ENCODE data around the gene CAPN14. TPM values are rescaled to one million over a fixed set of nuclear protein-coding genes. Genes with fewer than 3 reads are reported as not detected.

CAPN14 gene
- total RNA-seq, 2 donors from 2014 or later, result 0.43 to 1.2 TPM

- ATAC-seq, result no peak
- Mint-ChIP-seq H3K27me3 (no peaks in the 10 kb centered on the region), H3K36me3 (no peaks in the 10 kb centered on the region), H3K9me3 (no peaks in the 10 kb centered on the region), H3K4me3 (no peak overlapping the region), H3K4me1 (ENCODE audit: low read depth in 2 of 2) (peaks cover 0 to 3% of the 10 kb centered on the region in 2 donors), H3K27ac (no peak overlapping the region)
- DNase-seq (ENCODE audit: low spot score), result no peak
Measured at GRCh38 chr2:31251851-31252250, 34.5 kb upstream of the CAPN14 start.

- Mint-ChIP-seq H3K27ac (no peak overlapping the region), H3K27me3 (no peaks in the 10 kb centered on the region)
Measured at GRCh38 chr2:31251018-31251417, 33.7 kb upstream of the CAPN14 start.

GRCh38 chr2:31249009-31249690, 31.8 kb upstream of the CAPN14 start:
- ATAC-seq, result no peak
- no peak for DNase-seq (ENCODE audit: low spot score)
- no peaks in the 10 kb centered on the region for H3K36me3 Mint-ChIP-seq
- no peaks in the 10 kb centered on the region for H3K9me3 Mint-ChIP-seq
- H3K27ac Mint-ChIP-seq, result no peak overlapping the region
- H3K4me3 Mint-ChIP-seq, result no peak overlapping the region
- no peaks in the 10 kb centered on the region for H3K27me3 Mint-ChIP-seq
- peaks cover 0 to 3% of the 10 kb centered on the region in 2 donors for H3K4me1 Mint-ChIP-seq (ENCODE audit: low read depth in 2 of 2)

More at GRCh38 chr2:31251018-31251417, 33.7 kb upstream of the CAPN14 start:
- Mint-ChIP-seq H3K4me1 (ENCODE audit: low read depth in 2 of 2) (peaks cover 0 to 3% of the 10 kb centered on the region in 2 donors), H3K9me3 (no peaks in the 10 kb centered on the region), H3K36me3 (no peaks in the 10 kb centered on the region), H3K4me3 (no peak overlapping the region)
- ATAC-seq (peak in 1 of 2 donors; percentile 20), DNase-seq (ENCODE audit: low spot score) (no peak)

- no peaks in the 10 kb centered on the region for H3K9me3 Mint-ChIP-seq
- ATAC-seq, result no peak
- no peaks in the 10 kb centered on the region for H3K27me3 Mint-ChIP-seq
Measured at GRCh38 chr2:31248139-31248538, 30.8 kb upstream of the CAPN14 start.

DNA sequence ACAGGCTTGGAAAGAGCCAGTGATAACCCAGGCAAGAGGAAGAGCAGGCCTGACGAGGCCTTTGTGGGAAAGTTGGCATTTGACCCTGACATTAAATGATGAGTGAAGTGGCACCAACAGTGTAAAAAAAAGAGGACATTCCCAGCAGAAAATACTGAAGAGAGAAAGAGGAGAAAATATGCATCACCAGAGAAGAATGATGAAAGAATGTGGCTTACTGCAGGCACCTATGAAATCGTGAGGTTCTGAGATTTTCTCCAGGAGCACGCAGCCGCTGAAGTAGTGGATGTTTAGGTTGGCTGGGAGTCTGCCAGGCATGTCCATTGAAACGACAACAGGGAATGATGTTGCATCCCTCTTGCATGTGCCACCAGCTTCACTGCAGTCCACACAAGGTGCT, 30.4 kb upstream of the CAPN14 start:
- Mint-ChIP-seq H3K4me3 (no peak overlapping the region), H3K27ac (no peak overlapping the region), H3K27me3 (no peaks in the 10 kb centered on the region), H3K36me3 (no peaks in the 10 kb centered on the region), H3K4me1 (ENCODE audit: low read depth in 2 of 2) (no peaks in the 10 kb centered on the region), H3K9me3 (no peaks in the 10 kb centered on the region)
- DNase-seq (ENCODE audit: low spot score) (no peak), ATAC-seq (no peak)

More at GRCh38 chr2:31248139-31248538, 30.8 kb upstream of the CAPN14 start:
- DNase-seq (ENCODE audit: low spot score), result no peak
- Mint-ChIP-seq H3K4me3 (no peak overlapping the region), H3K36me3 (no peaks in the 10 kb centered on the region), H3K4me1 (ENCODE audit: low read depth in 2 of 2) (peaks cover 0 to under 1% of the 10 kb centered on the region in 2 donors), H3K27ac (no peak overlapping the region)

DNA sequence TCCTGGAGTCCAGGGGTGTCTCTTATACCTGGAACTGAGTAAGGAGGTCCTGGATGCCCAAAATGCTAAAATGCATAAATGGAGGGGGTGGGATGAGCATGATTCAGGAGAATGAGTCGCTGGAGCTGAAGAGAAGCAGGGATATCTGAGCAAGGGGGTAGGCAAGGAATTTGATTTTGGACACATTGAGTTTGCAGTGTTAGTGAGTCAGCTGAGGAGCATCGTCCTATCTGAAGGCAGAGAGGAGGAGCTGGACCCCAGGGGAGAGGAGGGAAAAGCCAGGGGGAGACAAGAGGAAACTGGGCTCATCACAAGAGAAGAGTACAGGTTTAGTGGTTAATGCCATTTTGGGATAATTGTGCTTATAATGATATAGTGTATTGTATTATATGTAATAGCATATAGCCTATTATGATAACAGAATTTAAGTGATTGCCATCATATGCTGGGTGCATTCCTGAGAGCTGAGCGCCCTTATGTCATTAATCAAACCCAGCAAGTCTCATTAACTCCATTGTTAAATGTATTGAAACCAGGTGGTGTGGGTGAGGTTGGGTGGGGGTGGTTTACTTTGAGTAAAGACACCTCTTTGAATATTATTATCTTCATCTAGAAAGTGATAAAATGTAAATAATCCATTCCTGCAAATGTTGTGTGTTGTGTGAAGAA, 29.0 kb upstream of the CAPN14 start:
- no peak for DNase-seq (ENCODE audit: low spot score)
- no peaks in the 10 kb centered on the region for H3K27me3 Mint-ChIP-seq
- no peaks in the 10 kb centered on the region for H3K36me3 Mint-ChIP-seq
- H3K4me3 Mint-ChIP-seq, result no peak overlapping the region
- H3K4me1 Mint-ChIP-seq (ENCODE audit: low read depth in 2 of 2), result peaks cover 2 to 3% of the 10 kb centered on the region in 2 donors
- H3K9me3 Mint-ChIP-seq, result no peaks in the 10 kb centered on the region
- ATAC-seq, result no peak
- H3K27ac Mint-ChIP-seq, result no peak overlapping the region

GRCh38 chr2:31244101-31244500, 26.8 kb upstream of the CAPN14 start:
- Mint-ChIP-seq H3K27ac (no peak overlapping the region), H3K27me3 (no peaks in the 10 kb centered on the region), H3K4me1 (ENCODE audit: low read depth in 2 of 2) (peaks cover 3 to 6% of the 10 kb centered on the region in 2 donors), H3K9me3 (no peaks in the 10 kb centered on the region), H3K4me3 (no peak overlapping the region), H3K36me3 (no peaks in the 10 kb centered on the region)
- no peak for ATAC-seq
- DNase-seq (ENCODE audit: low spot score), result no peak

DNA sequence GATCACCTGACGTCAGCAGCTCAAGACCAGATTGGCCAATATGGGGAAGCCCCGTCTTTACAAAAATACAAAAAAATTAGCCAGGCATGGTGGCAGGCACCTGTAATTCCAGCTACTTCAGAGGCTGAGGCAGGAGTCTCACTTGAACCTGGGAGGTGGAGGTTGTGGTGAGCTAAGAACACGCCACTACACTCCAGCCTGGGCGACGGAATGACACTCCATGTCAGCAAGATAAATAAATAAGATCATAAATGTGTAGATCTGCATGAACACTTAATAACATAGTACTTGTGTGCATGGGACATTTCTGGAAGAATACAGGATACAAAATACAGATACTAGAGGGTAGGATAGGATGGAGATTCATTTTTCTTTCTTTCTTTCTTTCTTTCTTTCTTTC, 25.7 kb upstream of the CAPN14 start:
- ATAC-seq, result no peak
- no peak overlapping the region for H3K4me3 Mint-ChIP-seq

DNA sequence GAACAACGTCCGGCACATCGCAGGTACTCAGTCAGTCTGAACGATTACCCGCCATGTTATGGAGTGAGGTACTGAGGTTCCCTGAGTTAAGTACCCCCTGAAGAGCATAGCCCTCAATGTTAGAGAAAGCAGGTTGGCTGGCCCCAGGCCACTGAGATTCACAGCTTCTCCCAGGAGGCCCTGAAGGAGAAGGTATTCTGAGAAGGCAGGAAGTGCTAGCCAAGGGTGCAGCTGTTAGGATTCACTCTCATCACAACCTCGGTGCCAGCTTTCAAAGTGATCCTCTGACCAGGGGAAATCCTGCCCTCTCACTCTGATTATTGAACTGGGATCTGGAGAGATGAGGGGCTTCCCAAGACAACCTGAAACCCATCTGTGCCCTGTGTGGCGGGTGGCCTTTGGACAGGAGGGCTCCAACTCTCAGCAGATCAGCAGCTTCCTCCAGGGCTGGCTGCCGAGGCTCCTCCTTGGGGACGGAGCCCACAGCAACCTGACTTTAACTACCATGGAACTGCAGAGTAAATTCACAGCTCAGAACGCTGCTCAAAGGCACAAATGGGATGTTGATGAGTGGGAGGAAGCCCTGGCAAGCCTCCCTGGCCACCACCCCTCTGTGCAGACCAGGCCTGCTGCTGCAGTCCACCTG, 24.4 kb upstream of the CAPN14 start:
- H3K4me3 Mint-ChIP-seq, result no peak overlapping the region
- H3K27ac Mint-ChIP-seq, result no peak overlapping the region
- H3K4me1 Mint-ChIP-seq (ENCODE audit: low read depth in 2 of 2), result peaks cover 5 to 6% of the 10 kb centered on the region in 2 donors
- no peaks in the 10 kb centered on the region for H3K27me3 Mint-ChIP-seq
- DNase-seq (ENCODE audit: low spot score) (no peak), ATAC-seq (no peak)
- no peaks in the 10 kb centered on the region for H3K36me3 Mint-ChIP-seq
- H3K9me3 Mint-ChIP-seq, result no peaks in the 10 kb centered on the region

More for the DNA sequence above, 25.7 kb upstream of the CAPN14 start:
- Mint-ChIP-seq H3K9me3 (no peaks in the 10 kb centered on the region), H3K27me3 (no peaks in the 10 kb centered on the region), H3K36me3 (no peaks in the 10 kb centered on the region), H3K4me1 (ENCODE audit: low read depth in 2 of 2) (peaks cover 3 to 6% of the 10 kb centered on the region in 2 donors), H3K27ac (no peak overlapping the region)
- no peak for DNase-seq (ENCODE audit: low spot score)

GRCh38 chr2:31240381-31241365, 23.4 kb upstream of the CAPN14 start:
- Mint-ChIP-seq H3K36me3 (no peaks in the 10 kb centered on the region), H3K4me3 (no peak overlapping the region), H3K9me3 (no peaks in the 10 kb centered on the region), H3K27ac (no peak overlapping the region), H3K27me3 (no peaks in the 10 kb centered on the region), H3K4me1 (ENCODE audit: low read depth in 2 of 2) (peaks cover 5 to 6% of the 10 kb centered on the region in 2 donors)
- ATAC-seq (no peak), DNase-seq (ENCODE audit: low spot score) (no peak)

GRCh38 chr2:31239593-31240177, 22.4 kb upstream of the CAPN14 start:
- Mint-ChIP-seq H3K4me1 (ENCODE audit: low read depth in 2 of 2) (peaks cover 11 to 14% of the 10 kb centered on the region in 2 donors), H3K9me3 (no peaks in the 10 kb centered on the region), H3K27me3 (no peaks in the 10 kb centered on the region), H3K36me3 (no peaks in the 10 kb centered on the region), H3K4me3 (no peak overlapping the region), H3K27ac (no peak overlapping the region)
- ATAC-seq, result peak in 1 of 2 donors; percentile 16
- DNase-seq (ENCODE audit: low spot score), result no peak

DNA sequence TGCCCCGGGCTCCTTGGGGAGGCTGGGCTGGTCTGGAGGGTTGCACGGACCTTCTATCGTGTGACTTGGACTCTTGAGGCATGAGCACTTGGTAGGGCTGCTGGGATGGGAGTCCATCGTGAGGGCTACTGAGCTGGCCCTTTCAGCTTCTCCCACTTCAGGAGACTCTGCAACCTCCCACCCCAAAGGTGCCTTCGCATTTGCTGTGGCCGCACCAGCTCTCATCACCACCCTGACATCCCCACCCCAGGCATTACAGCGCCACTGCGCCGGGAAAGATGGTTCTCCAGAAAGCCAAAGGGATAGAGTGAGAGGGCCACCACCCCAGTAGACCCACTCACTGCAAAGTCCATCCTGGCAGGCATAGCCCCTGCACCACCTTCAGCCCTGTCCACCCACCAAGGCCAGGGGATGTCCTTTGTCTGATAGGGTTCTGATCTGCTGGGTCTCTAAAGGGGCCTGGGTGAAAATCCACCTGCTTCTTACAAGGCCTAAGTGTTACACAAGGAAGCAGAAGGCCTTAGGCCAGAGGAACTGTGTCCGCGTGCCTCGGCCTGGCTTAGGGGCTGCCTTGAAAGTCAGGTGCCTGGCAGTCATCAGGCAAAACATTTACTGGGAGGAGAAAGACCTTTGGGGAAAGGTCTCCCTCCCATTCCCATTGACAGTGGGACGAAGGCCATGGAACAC, 21.7 kb upstream of the CAPN14 start:
- Mint-ChIP-seq H3K4me3 (no peak overlapping the region), H3K27me3 (no peaks in the 10 kb centered on the region), H3K9me3 (no peaks in the 10 kb centered on the region), H3K4me1 (ENCODE audit: low read depth in 2 of 2) (peaks cover 11 to 15% of the 10 kb centered on the region in 2 donors), H3K27ac (no peak overlapping the region), H3K36me3 (no peaks in the 10 kb centered on the region)
- no peak for DNase-seq (ENCODE audit: low spot score)
- no peak for ATAC-seq
